NK-92 treated with Interleukin-12 subunit alpha and Interleukin-12 subunit beta, amount 100 ng/mL, for 24 hours (cell line): Measurements from ENCODE around the gene GAB1.

ENCODE experiments used
- DNase-seq: peaks from one replicate; lab custom pipeline; 2025; lab: John Stamatoyannopoulos, UW

Gene GAB1

DNA sequence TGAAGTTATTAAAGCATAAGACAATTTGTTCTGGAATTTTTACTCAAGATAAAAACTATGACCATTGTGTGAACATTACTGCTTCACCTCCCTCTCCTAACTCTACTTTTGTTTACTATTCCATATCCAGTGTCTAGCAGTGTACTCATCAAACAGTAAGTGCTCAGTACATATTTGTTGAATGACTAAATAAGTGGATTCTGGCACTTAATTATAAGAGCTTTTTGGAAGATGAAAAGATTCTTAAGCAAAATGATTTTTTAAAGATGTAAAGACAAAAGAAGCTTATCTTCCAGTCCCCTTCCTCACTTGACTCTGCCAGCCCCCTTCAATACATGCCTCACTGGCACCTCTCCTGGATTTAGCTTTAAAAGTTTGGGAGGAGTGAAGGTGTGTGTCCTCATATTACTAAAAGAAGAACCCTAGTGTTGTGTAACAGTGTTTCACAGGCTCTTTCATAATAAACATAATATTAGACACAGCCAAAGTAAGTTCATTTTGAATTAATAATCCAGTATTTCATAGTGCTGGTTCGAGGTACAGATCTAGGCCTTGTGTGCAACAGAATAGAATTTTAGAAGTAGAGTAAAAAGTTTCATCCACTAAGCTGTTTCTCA is 53.0 kb downstream of the GAB1 start:
- DNase-seq = no peak

DNA sequence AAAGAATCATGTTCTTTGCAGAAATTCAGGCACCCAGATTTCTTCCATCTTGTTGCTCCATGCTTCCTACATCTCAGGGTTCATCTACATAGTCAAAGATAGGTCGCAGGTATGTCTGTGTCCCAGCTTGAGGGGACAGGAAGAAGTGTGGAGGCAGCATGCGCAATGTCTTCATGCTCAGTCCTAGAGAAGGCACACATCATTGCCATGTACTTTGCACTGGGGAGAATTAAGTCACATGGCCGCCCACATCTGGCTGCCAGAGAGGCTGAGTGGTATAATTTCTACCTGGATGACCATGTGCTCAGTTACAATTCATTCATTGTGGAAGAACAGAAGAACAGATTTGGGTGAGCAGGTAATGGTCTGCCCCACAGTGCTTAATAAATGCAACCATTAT is 54.1 kb downstream of the GAB1 start:
- no peak for DNase-seq

DNA sequence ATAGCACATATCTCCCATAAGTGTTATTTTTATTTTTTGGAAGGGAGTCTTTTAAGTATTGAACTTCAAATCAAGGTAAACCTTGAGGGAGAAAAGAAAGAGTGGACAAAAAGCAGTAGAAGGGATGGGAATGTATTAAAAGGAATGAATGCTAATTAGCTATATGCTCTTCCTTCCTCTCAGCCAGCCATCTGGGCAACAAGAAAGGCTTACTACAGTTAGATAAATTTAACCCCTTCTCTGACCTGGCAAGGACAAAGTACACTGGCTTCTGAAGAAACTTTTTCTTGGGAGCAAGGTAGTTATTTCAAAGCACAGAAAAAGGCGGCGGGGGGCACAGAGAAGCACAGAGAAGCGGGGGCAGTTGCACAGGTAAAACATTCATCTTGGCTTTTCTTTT is 54.6 kb downstream of the GAB1 start:
- DNase-seq = no peak

DNA sequence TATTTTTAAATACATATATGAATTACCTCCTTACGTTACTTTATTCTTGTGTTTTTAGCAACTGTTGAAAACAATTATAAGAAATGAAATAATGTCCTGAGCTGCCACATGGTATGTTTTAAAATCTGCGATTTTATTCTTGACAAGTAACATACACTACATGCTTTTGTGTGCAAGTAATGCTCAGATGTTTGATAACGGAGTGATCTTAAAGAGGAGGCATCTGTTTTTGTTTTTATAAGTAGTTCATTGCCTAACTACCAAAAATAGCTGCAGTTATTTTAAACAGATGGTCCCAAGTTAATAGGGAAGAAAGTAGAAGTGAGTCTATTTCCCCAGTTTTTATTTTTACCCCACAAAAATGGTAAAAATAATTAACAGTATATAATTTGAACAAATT is 55.2 kb downstream of the GAB1 start:
- no peak for DNase-seq

DNA sequence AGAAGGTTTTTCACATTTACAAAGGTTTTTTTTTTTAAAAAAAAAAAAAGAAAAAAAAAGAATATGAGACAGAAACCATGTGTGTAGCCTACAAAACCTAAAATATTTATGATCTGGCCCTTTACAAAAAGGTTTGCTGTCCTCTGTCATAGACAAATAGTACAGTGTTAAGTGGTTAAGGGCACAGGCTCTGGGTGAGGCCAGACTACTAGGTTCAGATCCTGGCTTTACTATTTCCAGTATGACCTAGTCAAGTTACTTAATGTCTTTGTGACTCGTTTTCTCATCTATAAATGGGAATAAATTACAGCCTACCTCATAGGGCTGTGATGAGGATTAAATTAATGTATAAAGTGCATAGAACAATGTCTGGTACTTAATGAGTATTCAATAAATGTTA is 56.5 kb downstream of the GAB1 start:
- no peak for DNase-seq

DNA sequence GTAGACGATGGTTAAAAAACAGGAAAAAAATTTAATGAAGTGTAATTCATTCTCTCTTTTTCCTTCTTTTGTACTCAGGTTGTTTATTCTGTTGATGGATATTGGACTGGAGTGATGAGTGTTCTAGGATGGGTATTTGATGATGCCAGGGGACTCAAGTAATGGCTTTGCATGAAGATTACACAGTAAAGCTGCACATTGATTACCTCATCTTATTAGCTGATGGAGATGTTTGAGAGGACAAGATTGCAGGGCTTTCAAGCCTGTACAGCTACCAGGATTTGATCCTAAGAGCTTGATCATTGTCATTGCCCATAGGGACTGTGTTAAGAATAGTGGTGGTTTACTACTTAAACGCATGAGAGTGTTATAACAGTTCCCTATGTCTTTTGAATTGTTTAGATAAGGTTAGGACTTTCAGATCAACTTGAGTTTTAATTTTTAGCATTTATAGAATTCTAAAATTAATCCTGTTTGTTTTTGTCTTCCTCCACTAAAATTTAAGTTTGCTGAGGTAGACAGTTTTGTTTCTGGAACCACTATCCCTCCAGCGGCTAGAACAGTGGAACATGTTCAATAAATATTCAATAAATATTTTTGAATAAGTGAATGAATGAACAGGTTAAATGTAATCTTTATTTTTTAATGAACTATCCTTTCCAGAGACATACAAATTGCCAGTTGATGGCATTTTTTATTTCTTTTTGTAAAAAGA is 58.2 kb downstream of the GAB1 start:
- no peak for DNase-seq

DNA sequence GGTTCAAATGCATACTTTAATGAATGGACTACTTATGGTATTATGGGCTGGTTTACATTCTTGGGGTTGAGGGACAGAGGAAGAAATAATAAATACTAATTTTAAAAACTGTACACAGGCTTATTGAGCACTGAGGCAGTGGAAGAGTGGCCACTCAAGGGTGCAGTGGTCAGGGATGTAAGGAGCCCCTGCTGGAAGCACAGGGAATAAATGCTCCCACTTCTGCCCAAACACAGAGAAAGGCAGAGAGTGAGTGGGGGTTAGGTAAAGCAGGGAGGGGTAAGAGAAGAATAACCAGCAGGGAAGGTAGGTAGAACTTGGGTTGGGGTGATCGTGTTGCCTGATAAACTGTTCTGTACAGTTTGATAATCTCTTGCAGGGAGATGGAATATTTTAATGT is 60.0 kb downstream of the GAB1 start:
- no peak for DNase-seq

DNA sequence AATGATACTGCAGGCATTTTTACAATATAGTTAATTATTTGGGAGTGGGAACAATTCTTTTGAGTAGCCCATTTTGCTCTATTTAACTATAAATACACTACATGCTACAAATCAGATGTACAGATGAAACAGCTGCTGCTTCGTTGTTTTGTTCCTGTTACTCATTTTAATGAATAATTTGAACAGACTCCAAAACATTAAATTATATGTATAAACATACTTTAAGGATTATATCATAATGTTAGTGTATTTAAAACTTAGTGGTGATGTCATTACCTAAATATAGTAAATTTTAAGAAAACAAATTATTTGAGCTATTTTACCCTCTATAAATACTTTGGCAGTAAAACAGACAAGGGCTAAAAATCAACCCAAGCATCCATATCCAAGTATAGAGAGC is 60.7 kb downstream of the GAB1 start:
- DNase-seq = no peak

DNA sequence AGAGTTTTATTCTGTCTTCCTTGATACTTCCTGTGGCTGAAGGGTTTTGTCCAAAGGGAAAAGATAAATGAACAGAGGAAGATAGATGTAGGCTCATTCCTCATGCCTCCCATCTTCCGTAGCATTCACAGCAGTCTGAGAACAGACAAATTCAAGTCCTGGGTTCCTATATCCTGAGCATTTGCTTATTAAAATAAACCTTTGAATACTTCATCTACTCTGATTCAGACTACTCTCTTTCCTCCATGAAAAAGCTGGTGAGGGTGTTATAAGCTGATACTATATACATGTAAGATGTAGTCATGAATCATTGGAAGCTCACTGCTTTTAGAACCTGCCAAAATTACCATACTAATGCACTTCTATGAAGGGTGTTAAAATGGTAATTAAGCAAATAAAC is 61.2 kb downstream of the GAB1 start:
- no peak for DNase-seq

DNA sequence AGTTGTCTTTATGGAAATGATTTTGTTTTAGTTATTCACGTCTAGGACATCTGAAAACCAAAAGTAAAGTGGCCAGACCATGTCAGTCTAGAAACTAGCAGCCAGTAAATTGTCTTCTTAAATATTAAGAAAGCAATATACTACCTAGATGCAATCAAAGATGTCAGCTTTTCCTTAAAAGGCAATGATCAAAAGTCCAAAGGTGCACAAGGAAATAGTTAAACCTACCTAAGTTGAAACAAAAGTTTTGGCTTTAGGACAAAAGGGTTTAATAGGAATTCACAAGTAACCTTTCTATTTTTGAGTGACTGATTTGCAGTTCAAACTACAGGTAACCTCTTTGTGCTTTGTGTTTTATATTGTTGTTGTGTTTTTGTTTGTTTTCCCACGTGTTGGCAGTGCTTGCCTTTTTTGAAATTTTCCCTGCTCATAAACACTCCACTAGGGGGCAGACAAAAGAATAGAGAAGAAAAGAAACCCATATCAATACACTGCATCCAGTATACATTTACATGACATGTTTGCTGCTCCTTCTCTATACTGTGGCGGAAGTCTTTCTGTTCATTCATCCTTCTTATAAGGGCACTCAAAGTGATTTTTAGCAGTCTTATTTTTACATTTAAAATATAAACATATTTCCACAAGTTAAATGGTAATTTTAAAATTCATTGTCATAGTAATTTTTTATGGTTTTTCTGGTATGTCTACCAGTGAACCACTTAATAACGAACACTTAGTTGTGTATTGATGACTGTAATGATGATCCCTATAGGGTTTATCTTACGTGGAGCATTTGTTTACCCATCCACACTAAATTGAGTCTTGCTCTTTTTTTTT is 62.7 kb downstream of the GAB1 start:
- DNase-seq = no peak

DNA sequence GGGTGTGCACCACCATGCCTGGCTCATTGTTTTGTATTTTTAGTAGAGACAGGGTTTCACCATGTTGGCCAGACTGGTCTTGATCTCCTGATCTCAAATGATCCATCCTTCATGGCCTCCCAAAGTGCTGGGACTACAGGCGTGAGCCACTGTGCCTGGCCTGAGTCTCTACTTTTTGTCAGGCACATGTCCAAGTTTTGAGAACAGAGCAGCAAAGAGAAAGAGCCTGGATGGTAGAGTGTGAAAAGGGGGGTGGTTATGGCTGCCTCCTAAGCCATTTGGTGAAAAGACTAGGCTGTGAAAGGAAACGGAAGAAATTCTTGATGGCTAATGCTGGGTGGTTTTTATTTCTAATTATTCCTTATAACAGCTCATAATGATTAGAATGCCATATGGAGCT is 63.4 kb downstream of the GAB1 start:
- no peak for DNase-seq

DNA sequence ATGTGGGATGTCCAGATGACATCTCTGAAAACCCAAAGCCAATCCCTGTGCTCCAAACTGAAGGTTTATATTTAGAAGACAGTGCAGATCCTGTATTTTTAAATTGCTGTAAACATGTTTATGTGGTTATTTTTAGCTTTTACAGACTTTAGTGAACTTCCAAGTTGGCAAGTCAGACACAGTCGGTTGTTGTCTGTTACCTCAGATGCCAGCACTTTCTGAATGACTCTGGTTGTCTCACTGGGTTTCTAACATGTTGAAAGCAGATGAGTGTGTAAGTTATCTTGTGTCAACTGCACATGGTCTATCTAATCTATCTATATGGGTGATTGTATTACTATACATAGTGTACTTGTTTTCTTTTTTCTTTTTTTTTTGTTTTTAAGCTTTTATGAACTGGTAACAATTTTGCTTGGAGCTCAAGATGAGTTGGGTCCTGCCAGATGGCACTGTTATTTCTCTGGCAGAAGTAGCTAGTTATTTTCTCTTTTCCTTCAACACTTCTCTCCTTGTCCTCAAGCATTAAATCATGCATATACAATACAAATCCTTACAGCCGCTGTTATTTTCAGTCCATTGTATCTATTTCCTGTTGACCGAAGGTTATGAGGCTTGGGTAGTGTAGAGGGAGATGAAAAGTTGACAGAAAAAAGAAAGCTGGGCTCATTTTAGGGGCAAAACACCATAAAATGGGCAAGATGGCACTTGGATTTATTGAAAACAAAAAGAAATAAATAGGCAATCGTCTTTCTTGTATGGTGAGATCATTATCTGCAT is 66.3 kb downstream of the GAB1 start:
- no peak for DNase-seq

DNA sequence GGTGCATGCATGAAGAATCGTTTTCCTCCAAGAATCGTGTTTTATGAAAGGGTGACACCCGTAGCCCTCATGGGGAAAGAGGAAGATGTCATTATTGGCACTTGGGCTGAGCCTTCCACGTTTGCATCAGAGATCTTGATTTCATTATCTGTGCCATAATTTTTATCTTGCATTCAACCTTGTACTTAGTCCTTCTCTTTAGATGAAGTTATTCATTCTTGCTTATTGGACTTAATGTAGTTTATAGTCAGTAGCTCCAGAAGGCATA is 66.8 kb downstream of the GAB1 start:
- DNase-seq = no peak

DNA sequence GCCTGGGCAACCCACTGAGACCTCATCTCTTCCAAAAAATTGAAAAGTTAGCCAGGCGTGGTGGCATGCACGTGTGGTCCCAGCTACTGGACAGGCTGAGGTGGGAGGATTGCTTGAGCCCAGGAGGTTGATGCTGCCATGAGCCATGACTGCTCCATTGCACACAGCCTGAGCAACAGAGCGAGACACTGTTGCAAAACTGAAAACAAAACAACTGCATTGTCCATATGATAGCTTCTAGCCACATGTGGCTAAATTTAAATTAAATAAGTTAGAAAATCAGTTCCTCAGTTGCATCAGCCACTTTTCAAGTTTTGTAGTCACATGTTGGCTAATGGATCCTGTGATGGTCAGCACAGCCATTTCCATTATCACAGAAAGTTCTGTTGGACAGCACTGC is 67.9 kb downstream of the GAB1 start:
- no peak for DNase-seq

DNA sequence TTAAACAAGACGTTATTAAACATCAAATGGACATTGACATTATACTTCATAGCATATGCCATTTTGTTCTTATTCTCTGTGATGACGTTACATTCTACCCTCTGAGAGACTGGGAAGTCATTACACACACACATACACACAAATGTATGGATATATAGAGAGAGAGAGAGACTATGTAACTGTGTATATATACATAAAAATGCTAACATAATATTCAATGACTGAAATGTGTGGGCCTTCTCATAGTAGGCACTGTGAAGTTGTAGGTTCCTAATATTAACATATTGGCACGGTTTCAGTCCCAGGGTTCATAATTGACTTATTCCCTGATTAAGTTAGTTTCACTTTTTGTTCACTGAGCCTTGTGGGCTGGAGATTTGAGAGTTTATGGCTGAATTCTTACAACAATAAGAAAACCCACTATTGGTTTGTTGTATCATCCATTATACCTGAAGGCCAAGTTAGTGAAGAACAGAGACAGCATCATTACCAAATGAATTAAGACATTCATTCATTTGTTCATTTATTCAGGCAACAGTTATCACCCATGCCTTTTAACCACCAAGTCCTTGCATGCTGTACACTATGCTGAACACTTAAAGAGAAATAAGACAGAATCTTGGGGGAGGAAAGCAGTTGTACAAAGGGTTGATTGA is 68.5 kb downstream of the GAB1 start:
- DNase-seq = no peak

DNA sequence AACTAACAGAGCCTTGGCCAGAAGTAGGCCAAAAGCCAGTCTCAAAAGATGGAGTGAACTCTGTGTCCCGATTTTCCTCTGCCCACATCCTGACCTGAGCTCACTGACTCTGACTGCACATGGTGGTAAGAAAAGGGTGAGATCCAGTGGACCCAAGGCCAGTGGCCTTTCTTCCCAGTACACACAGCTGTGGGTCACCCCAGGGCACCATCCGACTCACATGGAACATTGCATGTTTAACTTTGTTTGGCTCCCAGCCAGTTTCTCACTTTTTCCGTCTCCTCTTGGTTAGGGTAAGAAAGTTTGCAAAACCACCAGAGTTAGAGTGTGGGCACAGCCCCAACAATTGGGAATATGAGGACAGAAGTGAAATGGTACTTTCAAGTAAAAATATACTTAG is 69.8 kb downstream of the GAB1 start:
- DNase-seq = no peak

DNA sequence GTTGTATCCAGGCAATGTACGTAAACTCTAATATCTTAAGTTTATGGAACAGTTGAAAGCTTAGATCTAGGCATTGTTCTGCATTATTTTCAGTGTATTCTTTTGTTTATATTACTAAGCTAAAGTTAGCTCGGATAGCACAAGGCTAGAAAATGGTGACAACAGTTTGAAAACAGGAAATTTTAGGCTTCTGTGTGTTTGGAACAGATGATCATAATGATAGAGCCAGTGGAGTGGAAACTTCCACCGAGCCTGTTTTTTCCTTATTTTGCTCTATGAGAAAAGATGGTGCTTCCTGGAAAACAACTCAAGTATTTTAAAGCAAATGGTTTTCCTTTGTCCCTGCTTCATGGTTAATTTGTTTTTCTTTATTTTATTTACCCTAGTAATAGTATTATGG is 70.8 kb downstream of the GAB1 start:
- DNase-seq = no peak

DNA sequence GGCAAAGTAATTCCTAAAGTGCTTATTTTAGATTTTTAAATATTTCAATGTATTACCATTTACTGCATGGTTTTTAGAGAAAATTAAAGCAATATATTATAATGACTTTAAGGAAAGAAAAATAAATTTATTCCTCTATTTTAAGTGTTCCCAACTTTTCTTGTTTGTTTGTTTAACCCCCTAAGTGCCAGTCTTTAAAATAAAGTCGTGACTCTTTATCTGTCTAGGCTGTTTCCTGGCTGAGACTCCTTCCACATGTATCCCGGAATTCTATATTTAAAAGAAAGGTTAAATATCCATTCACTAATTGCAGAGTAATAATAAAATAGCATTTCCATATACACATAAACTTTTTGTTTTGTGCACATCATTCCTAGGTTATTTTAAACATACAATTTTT is 71.2 kb downstream of the GAB1 start:
- no peak for DNase-seq

DNA sequence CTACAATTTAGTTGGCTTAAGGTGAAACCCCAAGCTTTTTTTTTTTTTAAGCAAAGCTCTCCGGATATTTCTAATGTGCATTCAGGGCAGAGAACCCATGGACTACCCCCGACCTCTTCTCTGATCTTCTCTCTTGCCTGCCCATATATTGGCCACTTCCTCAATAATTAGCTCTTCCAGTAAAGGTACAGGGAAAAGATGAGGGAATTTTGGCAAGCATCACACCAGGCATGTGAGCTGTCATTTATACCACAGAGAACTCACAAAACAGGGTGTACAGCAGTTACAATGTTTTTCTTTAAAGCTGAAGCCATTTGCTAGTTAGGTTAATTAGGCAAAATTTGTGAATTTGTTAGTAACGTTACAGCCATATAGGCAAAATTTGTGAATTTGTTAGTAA is 73.3 kb downstream of the GAB1 start:
- DNase-seq = no peak

DNA sequence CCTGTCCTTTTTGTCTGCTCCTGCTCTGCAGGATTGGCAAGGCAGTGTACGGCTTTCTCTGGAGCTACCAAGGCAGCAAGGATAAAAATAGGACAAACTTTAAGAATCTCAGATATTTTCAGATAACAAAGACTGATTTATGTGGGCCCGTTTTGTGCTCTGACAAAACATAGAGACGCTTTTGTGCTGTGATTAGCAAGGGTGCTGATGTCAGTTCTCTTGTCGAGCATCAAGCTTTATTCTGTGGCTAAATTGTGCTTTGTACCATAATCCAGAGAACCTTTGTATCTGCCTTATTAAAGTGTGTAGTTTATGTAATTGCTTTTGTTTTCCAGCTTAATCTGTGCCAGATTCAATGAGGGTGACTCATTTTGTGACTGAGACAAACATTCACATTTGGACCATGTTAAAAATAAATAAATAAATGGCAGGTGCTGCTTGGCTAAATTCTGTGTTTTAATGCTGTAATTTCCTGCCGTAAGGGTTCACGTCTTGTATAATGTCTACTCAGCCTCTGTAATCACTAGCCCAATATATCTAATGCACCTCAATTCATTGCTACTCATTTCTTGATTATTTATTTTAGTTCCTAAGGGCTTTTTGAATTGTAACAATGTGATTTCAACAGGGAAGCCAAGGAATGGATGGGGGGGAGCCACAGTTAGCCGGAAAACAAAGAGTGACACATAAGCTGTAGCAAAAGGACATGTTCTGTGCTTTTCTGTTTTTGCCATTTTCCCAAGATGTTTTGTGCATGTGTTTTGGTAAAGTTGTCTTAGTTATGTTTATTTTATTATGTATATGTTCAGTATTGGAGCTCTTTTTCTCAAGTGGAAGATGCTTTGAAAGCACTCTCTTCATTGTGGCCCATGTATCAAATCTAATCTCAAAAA is 75.1 kb downstream of the GAB1 start:
- no peak for DNase-seq

DNA sequence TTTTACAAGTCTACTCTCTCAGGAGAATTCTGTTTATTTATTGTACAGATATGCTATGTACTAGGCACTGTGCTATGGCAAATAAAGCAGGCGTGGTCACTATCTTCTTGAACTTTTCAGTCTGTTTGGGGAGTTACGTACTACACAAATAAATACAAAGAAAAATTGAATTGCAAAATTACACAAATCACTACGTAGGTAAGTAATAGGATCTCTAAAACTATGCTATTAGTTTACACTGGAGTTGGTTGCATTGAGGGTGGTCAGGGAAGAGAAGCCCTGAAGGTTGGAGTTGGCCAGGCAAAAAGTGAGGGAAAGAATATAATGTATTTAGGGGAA is 75.7 kb downstream of the GAB1 start:
- no peak for DNase-seq
